Measurements from ENCODE around the gene ACTG1.

GRCh38 chr17:81489998-81490992 is 22.3 kb downstream of the ACTG1 start:
- TF ChIP-seq CTCF (IDR thresholded peaks at IDR 0.05) (no peak), POLR2A (IDR thresholded peaks at IDR 0.05) (no peak), EP300 (IDR thresholded peaks at IDR 0.05) (no peak)
